HepG2 (cell line): ENCODE results near the gene XXYLT1. TPM values are rescaled to one million over a fixed set of nuclear protein-coding genes. Genes with fewer than 3 reads are reported as not detected.

ENCODE experiments used
- AHR ChIP-seq: IDR thresholded peaks from 2 replicates; pipeline ENCODE4 v1.6.1; 2018; ENCODE audit warnings: missing genetic modification reagents, missing compliant biosample characterization
- DPF2 ChIP-seq: sonication (generic); formaldehyde crosslinking; IDR thresholded peaks from 2 replicates; pipeline ENCODE4 v1.4.0; 2020; ENCODE audit warnings: mild to moderate bottlenecking, low read depth, missing genetic modification reagents, borderline replicate concordance
- HMGXB4 ChIP-seq, 2 experiments: sonication (generic) in 1 of 2; formaldehyde crosslinking in 1 of 2; IDR thresholded peaks; 2 replicates each; pipeline versions ENCODE4 v1.4.0 to v1.6.1; 2018 to 2020; ENCODE audit warnings: missing genetic modification reagents in 2 of 2, borderline replicate concordance in 1 of 2, low read depth in 1 of 2, mild to moderate bottlenecking in 1 of 2, missing biosample characterization in 1 of 2
- HNRNPUL1 ChIP-seq: fragments of 200-400 bp; formaldehyde crosslinking; IDR thresholded peaks from 2 replicates; pipeline ENCODE4 v1.6.1; 2017; ENCODE audit warnings: low read depth, mild to moderate bottlenecking, low read length, moderate library complexity
- HOXA3 ChIP-seq: sonication (generic); formaldehyde crosslinking; IDR thresholded peaks from 2 replicates; pipeline ENCODE4 v1.5.0; 2020; ENCODE audit warnings: missing genetic modification reagents
- HOXD1 ChIP-seq: sonication (generic); formaldehyde crosslinking; IDR thresholded peaks from 2 replicates; pipeline ENCODE4 v1.5.0; 2020; ENCODE audit warnings: missing genetic modification reagents
- JDP2 ChIP-seq: sonication (generic); formaldehyde crosslinking; IDR thresholded peaks from 2 replicates; pipeline ENCODE4 v1.8.1; 2022; ENCODE audit warnings: missing genetic modification reagents, borderline replicate concordance
- KLF15 ChIP-seq: sonication (generic); formaldehyde crosslinking; IDR thresholded peaks from 2 replicates; pipeline ENCODE4 v1.8.1; 2023; ENCODE audit warnings: borderline replicate concordance, mild to moderate bottlenecking, inconsistent platforms, missing genetic modification reagents, mixed read lengths
- NCOA2 ChIP-seq: sonication (generic); formaldehyde crosslinking; IDR thresholded peaks from 2 replicates; pipeline ENCODE4 v1.8.0; 2022; ENCODE audit warnings: inconsistent platforms
- PITX1 ChIP-seq: sonication (generic); formaldehyde crosslinking; IDR thresholded peaks from 2 replicates; pipeline ENCODE4 v1.5.1; 2020; ENCODE audit warnings: mild to moderate bottlenecking, missing genetic modification reagents
- ZBTB1 ChIP-seq: sonication (generic); formaldehyde crosslinking; IDR thresholded peaks from 2 replicates; pipeline ENCODE4 v1.4.0; 2020; ENCODE audit warnings: missing genetic modification reagents, borderline replicate concordance
- ZBTB20 ChIP-seq: sonication (generic); formaldehyde crosslinking; IDR thresholded peaks from 2 replicates; pipeline ENCODE4 v1.8.1; 2023; ENCODE audit warnings: missing genetic modification reagents, low read depth, mild to moderate bottlenecking, borderline replicate concordance
- ZKSCAN5 ChIP-seq: sonication (generic); formaldehyde crosslinking; IDR thresholded peaks from 2 replicates; pipeline ENCODE4 v1.5.1; 2020; ENCODE audit warnings: mild to moderate bottlenecking, missing genetic modification reagents
- ZNF446 ChIP-seq: sonication (generic); formaldehyde crosslinking; IDR thresholded peaks from 2 replicates; pipeline ENCODE4 v1.5.0; 2020; ENCODE audit warnings: mild to moderate bottlenecking, missing genetic modification reagents
- ZNF607 ChIP-seq: sonication (generic); formaldehyde crosslinking; IDR thresholded peaks from 2 replicates; pipeline ENCODE4 v1.5.1; 2020; ENCODE audit warnings: missing genetic modification reagents, mild to moderate bottlenecking, borderline replicate concordance
- ZNF687 ChIP-seq: sonication (generic); formaldehyde crosslinking; IDR thresholded peaks from 2 replicates; pipeline ENCODE4 v1.5.1; 2020; ENCODE audit warnings: mild to moderate bottlenecking, missing genetic modification reagents, moderate library complexity
- polyA plus RNA-seq, 8 experiments: library from polyadenylated mRNA; depleted of rRNA in 3 of 8; stranded (reverse) in 7 of 8; unstranded in 1 of 8; fragments of >200 nt; fragmentation: Illumina TruSeq in 4 of 8; extraction: Trizol in 4 of 8; gene quantifications; 2 replicates each; pipeline versions ENCODE4 v1.2.1 to v1.2.3, GENCODE V29; 2011 to 2016; ENCODE audit warnings: low read depth in 4 of 8, missing spikeins in 1 of 8, mixed read lengths in 1 of 8; ENCODE audit not compliant: insufficient read depth in 1 of 8
- total RNA-seq, 5 experiments: library from RNA; depleted of rRNA; stranded (reverse); fragments of >200 nt; fragmentation: Illumina TruSeq; extraction: Trizol; gene quantifications; 2 replicates each; pipeline ENCODE4 v1.2.3, GENCODE V29; 2016; ENCODE audit warnings: low read depth in 1 of 5
- TF ChIP-seq, protein P1 (sequence below): IDR thresholded peaks from 2 replicates; pipeline ENCODE4 v1.6.1; 2016; ENCODE audit warnings: mild to moderate bottlenecking, missing biosample characterization, missing genetic modification reagents
- TF ChIP-seq, protein P2 (sequence below): sonication (generic); formaldehyde crosslinking; IDR thresholded peaks from 2 replicates; pipeline ENCODE4 v1.8.0; 2022; ENCODE audit warnings: missing genetic modification reagents, mild to moderate bottlenecking, moderate library complexity, borderline replicate concordance
- TF ChIP-seq, protein P3 (sequence below): sonication (generic); formaldehyde crosslinking; IDR thresholded peaks from 2 replicates; pipeline ENCODE4 v1.9.0; 2022; ENCODE audit warnings: low read depth, missing genetic modification reagents

The XXYLT1 gene
- total and polyA plus RNA-seq, 2 of the 13 experiments (the other 11 are each of a cell fraction or from before 2014, with no cell fraction given): 17.7 to 19.0 TPM

DNA sequence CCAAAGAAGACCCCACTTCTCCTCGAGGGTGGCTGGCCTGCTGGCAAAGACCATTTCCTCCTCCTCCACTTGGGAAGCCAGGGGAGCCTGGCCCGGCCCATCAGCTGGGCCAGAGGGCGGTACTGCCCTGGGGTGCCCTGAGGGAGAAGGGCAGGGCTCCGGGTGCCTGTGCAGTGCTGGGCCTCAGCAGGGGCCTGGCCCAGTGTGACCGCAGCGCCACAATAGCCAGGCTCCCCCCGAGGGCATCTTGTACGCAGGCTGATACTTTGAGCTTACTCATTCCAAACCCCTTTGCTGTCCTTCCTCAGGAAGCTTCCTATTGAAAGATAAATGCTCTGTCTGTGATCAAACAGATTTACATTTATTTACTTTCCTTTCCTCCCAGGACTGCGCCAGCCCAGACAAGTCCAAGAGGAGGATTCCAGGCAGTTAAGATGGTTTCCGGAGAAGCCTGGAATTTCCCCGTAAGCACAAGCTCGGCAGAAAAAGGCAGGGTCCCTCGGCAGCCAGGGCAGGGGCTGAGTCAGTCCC is 240.1 kb downstream of the XXYLT1 start (continued):
- 0 out of 2 replicates have a peak, but pooled peaks have one; percentile 10 for TF ChIP-seq ZNF607 (CRISPR knock-in tag)
- TF ChIP-seq HNRNPUL1: no peak
- TF ChIP-seq ZNF687 (CRISPR knock-in tag): peak; percentile 73
- TF ChIP-seq HOXA3 (CRISPR knock-in tag): no peak
- TF ChIP-seq PITX1 (CRISPR knock-in tag): no peak
- no peak for TF ChIP-seq ZBTB1 (CRISPR knock-in tag)
- TF ChIP-seq ZNF446 (CRISPR knock-in tag): no peak
- TF ChIP-seq, protein P1, sequence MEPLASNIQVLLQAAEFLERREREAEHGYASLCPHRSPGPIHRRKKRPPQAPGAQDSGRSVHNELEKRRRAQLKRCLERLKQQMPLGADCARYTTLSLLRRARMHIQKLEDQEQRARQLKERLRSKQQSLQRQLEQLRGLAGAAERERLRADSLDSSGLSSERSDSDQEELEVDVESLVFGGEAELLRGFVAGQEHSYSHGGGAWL (CRISPR knock-in tag): no peak
- no peak for TF ChIP-seq KLF15 (CRISPR knock-in tag)
- TF ChIP-seq, protein P2, sequence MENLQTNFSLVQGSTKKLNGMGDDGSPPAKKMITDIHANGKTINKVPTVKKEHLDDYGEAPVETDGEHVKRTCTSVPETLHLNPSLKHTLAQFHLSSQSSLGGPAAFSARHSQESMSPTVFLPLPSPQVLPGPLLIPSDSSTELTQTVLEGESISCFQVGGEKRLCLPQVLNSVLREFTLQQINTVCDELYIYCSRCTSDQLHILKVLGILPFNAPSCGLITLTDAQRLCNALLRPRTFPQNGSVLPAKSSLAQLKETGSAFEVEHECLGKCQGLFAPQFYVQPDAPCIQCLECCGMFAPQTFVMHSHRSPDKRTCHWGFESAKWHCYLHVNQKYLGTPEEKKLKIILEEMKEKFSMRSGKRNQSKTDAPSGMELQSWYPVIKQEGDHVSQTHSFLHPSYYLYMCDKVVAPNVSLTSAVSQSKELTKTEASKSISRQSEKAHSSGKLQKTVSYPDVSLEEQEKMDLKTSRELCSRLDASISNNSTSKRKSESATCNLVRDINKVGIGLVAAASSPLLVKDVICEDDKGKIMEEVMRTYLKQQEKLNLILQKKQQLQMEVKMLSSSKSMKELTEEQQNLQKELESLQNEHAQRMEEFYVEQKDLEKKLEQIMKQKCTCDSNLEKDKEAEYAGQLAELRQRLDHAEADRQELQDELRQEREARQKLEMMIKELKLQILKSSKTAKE (CRISPR knock-in tag): peak; percentile 76
- no peak for TF ChIP-seq ZKSCAN5 (CRISPR knock-in tag)
- TF ChIP-seq HMGXB4 (CRISPR knock-in tag; IDR thresholded peaks at IDR 0.05; ENCODE audit: borderline replicate concordance in 1 of 2, low read depth in 1 of 2): no peak
- peak; percentile 29; the same call in 1 of the 2 replicates for TF ChIP-seq NCOA2 (CRISPR knock-in tag)
- TF ChIP-seq, protein P3, sequence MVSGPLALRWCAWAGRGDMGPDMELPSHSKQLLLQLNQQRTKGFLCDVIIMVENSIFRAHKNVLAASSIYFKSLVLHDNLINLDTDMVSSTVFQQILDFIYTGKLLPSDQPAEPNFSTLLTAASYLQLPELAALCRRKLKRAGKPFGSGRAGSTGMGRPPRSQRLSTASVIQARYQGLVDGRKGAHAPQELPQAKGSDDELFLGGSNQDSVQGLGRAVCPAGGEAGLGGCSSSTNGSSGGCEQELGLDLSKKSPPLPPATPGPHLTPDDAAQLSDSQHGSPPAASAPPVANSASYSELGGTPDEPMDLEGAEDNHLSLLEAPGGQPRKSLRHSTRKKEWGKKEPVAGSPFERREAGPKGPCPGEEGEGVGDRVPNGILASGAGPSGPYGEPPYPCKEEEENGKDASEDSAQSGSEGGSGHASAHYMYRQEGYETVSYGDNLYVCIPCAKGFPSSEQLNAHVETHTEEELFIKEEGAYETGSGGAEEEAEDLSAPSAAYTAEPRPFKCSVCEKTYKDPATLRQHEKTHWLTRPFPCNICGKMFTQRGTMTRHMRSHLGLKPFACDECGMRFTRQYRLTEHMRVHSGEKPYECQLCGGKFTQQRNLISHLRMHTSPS (CRISPR knock-in tag): peak; percentile 83
- TF ChIP-seq DPF2 (CRISPR knock-in tag): 0 out of 2 replicates have a peak, but pooled peaks have one; percentile 32
- no peak for TF ChIP-seq AHR (CRISPR knock-in tag)
- no peak for TF ChIP-seq HOXD1
- TF ChIP-seq JDP2 (CRISPR knock-in tag): no peak
- no peak for TF ChIP-seq ZBTB20
